SU-DHL-6 (cell line): ENCODE measurements around the gene HOXA5.
A peak's percentile ranks its signal among the peaks of the same experiment; 100 is the strongest.

Experiments used
- H2AFZ ChIP-seq: fragments of 200-600 bp; sonication (generic); 2 replicates; pipeline ENCODE4 v1.6.1; 2014; ENCODE audit warnings: low read depth, mild to moderate bottlenecking, moderate library complexity, mixed read lengths, antibody characterized with exemption, low read length; ENCODE audit not compliant: severe bottlenecking
- H3F3A ChIP-seq: fragments of 200-600 bp; shearing (Covaris generic); 2 replicates; pipeline ENCODE4 v1.6.0; 2016; ENCODE audit warnings: antibody characterized with exemption, mild to moderate bottlenecking; ENCODE audit not compliant: insufficient read depth
- H3K27ac ChIP-seq: fragments of 200-600 bp; sonication (generic); 2 replicates; pipeline ENCODE4 v1.5.1; 2016; ENCODE audit warnings: low read depth, mild to moderate bottlenecking, low read length, moderate library complexity, mixed read lengths
- H3K27me3 ChIP-seq: fragments of 200-600 bp; sonication (generic), shearing (Covaris generic); 2 replicates; pipeline ENCODE4 v1.6.0; 2014; ENCODE audit warnings: mild to moderate bottlenecking, low read length
- H3K36me3 ChIP-seq: fragments of 200-600 bp; sonication (generic); 2 replicates; pipeline ENCODE4 v1.6.1; 2014; ENCODE audit warnings: mild to moderate bottlenecking, low read length, mixed read lengths
- H3K4me2 ChIP-seq: fragments of 300-600, 200-600 bp; shearing (Covaris generic), sonication (generic); 2 replicates; pipeline ENCODE4 v1.6.0; 2014; ENCODE audit warnings: low read length, low read depth, mild to moderate bottlenecking; ENCODE audit not compliant: poor library complexity, severe bottlenecking
- H3K4me3 ChIP-seq: fragments of 200-600 bp; sonication (generic); 2 replicates; pipeline ENCODE4 v1.5.1; 2014; ENCODE audit warnings: antibody characterized with exemption, low read length, mild to moderate bottlenecking, mixed read lengths; ENCODE audit not compliant: insufficient read depth, poor library complexity, severe bottlenecking
- H3K79me2 ChIP-seq: fragments of 200-600 bp; sonication (generic); 2 replicates; pipeline ENCODE4 v1.6.1; 2014; ENCODE audit warnings: mild to moderate bottlenecking, low read length, moderate library complexity; ENCODE audit not compliant: insufficient read depth
- H3K9ac ChIP-seq: fragments of 200-600 bp; sonication (generic); 2 replicates; pipeline ENCODE4 v1.7.0; 2014; ENCODE audit warnings: mild to moderate bottlenecking, low read length
- H3K9me2 ChIP-seq: fragments of 200-600 bp; sonication (generic); replicated peaks from 2 replicates; pipeline ENCODE4 v1.6.1; 2014; ENCODE audit warnings: low read length; ENCODE audit not compliant: insufficient read depth
- H3K9me3 ChIP-seq: fragments of 200-600 bp; sonication (generic); 2 replicates; pipeline ENCODE4 v1.6.1; 2014; ENCODE audit warnings: low read length, mixed read lengths; ENCODE audit not compliant: insufficient read depth
- H4K20me1 ChIP-seq: fragments of 200-600 bp; sonication (generic); 2 replicates; pipeline ENCODE4 v1.6.1; 2014; ENCODE audit warnings: low read depth, mild to moderate bottlenecking, antibody characterized with exemption, low read length, moderate library complexity, mixed read lengths
- EZH2phosphoT487 ChIP-seq: fragments of 200-600 bp; sonication (generic), shearing (Covaris generic); conservative IDR thresholded peaks from 2 replicates; pipeline ENCODE4 v1.6.1; 2018; ENCODE audit warnings: mild to moderate bottlenecking, antibody characterized with exemption, low read length, moderate library complexity, mixed read lengths
- TF ChIP-seq, protein P1 (sequence below): fragments of 200-600 bp; sonication (generic); IDR thresholded peaks from one replicate; pipeline ENCODE4 v1.5.1; 2017; ENCODE audit warnings: antibody characterized with exemption, mild to moderate bottlenecking, low read length, moderate library complexity; ENCODE audit not compliant: insufficient read depth, poor library complexity, severe bottlenecking

The HOXA5 gene

GRCh38 chr7:27181795-27182275 lies 38.4 kb upstream of the HOXA5 start:
- Histone ChIP-seq H3K36me3 (no peaks in the 10 kb centered on the region), H3K4me3 (no peak overlapping the region), H3F3A (no peaks in the 10 kb centered on the region), H3K27me3 (no peaks in the 10 kb centered on the region), H4K20me1 (no peaks in the 10 kb centered on the region), H3K9me3 (no peaks in the 10 kb centered on the region), H3K9ac (no peak overlapping the region), H3K79me2 (no peaks in the 10 kb centered on the region), H2AFZ (no peak overlapping the region), H3K4me2 (no peak overlapping the region), H3K27ac (no peak overlapping the region), H3K9me2 (no peaks in the 10 kb centered on the region)
- TF ChIP-seq, protein P1, sequence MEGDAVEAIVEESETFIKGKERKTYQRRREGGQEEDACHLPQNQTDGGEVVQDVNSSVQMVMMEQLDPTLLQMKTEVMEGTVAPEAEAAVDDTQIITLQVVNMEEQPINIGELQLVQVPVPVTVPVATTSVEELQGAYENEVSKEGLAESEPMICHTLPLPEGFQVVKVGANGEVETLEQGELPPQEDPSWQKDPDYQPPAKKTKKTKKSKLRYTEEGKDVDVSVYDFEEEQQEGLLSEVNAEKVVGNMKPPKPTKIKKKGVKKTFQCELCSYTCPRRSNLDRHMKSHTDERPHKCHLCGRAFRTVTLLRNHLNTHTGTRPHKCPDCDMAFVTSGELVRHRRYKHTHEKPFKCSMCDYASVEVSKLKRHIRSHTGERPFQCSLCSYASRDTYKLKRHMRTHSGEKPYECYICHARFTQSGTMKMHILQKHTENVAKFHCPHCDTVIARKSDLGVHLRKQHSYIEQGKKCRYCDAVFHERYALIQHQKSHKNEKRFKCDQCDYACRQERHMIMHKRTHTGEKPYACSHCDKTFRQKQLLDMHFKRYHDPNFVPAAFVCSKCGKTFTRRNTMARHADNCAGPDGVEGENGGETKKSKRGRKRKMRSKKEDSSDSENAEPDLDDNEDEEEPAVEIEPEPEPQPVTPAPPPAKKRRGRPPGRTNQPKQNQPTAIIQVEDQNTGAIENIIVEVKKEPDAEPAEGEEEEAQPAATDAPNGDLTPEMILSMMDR: no peak
- no peak for TF ChIP-seq EZH2phosphoT487

- no peak overlapping the region for H3K4me2 ChIP-seq
- H3K36me3 ChIP-seq: no peaks in the 10 kb centered on the region
- TF ChIP-seq, protein P1: no peak
- no peak for TF ChIP-seq EZH2phosphoT487
- no peaks in the 10 kb centered on the region for H3K79me2 ChIP-seq
- no peaks in the 10 kb centered on the region for H4K20me1 ChIP-seq
- no peak overlapping the region for H3K27ac ChIP-seq
- H3F3A ChIP-seq: no peaks in the 10 kb centered on the region
- no peaks in the 10 kb centered on the region for H3K27me3 ChIP-seq
- H3K9me3 ChIP-seq: no peaks in the 10 kb centered on the region
- H3K4me3 ChIP-seq: no peak overlapping the region
- no peaks in the 10 kb centered on the region for H3K9me2 ChIP-seq
- no peak overlapping the region for H2AFZ ChIP-seq
- no peak overlapping the region for H3K9ac ChIP-seq
These were observed 37.2 kb upstream of the HOXA5 start for GRCh38 chr7:27180431-27181420.

- H3K9me2 ChIP-seq: no peaks in the 10 kb centered on the region
- no peak overlapping the region for H3K9ac ChIP-seq
- H3K36me3 ChIP-seq: no peaks in the 10 kb centered on the region
- no peaks in the 10 kb centered on the region for H4K20me1 ChIP-seq
- H3K4me3 ChIP-seq: no peak overlapping the region
- H3K27ac ChIP-seq: no peak overlapping the region
- H3K4me2 ChIP-seq: peak overlapping the region; percentile 34
- no peaks in the 10 kb centered on the region for H3F3A ChIP-seq
- no peak for TF ChIP-seq EZH2phosphoT487
- TF ChIP-seq, protein P1: peak; percentile 99
- H3K27me3 ChIP-seq: no peaks in the 10 kb centered on the region
- H2AFZ ChIP-seq: no peak overlapping the region
- no peaks in the 10 kb centered on the region for H3K9me3 ChIP-seq
- H3K79me2 ChIP-seq: no peaks in the 10 kb centered on the region
These were observed 36.3 kb upstream of the HOXA5 start for GRCh38 chr7:27179503-27180430.
